Measurements from ENCODE around the gene ADAMTS3. TPM values are rescaled to one million over a fixed set of nuclear protein-coding genes. Genes with fewer than 3 reads are reported as not detected.

The ADAMTS3 gene
- total RNA-seq, 1 experiment from 2014 or later, result 0.39 TPM

DNA sequence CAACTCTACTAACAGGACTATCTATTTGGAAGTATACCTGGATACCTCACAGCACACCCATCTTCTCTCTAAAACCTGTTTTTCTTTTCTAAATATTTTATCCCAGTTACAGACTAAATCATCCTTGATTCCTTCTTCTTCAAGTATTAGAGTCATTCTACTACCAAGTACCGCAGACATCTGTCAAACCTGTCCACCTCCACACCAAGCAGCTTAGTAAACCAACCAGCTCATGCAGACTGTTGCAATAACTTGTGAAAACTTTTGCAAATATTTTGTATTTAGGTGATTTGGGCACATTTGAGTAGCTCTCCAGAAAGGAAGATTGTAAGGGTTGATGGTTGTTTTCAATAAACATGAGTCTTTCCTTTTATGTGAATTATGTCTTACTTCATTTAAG, 238.6 kb downstream of the ADAMTS3 start:
- in situ Hi-C loops (cut with HindIII; ENCODE audit: low pct_unique_long_range_greater_than_20kb, low sequenced_read_pairs), result no loop called here
- H3K36me3 ChIP-seq (ENCODE audit: control insufficient read depth, insufficient read depth, low read length), result no peaks in the 10 kb centered on the region
- no peak for ATAC-seq
- no peak for TF ChIP-seq REST (IDR thresholded peaks at IDR 0.05; ENCODE audit: insufficient read depth in 1 of 2, low read depth in 2 of 2, low read length in 1 of 2)
- no peak for TF ChIP-seq TCF7L2 (IDR thresholded peaks at IDR 0.05; ENCODE audit: low read depth, low read length)
- TF ChIP-seq SIN3A (IDR thresholded peaks at IDR 0.05; ENCODE audit: borderline replicate concordance, insufficient read depth, low read depth, low read length), result no peak
- TF ChIP-seq POLR2AphosphoS5 (IDR thresholded peaks at IDR 0.05; ENCODE audit: low read depth, low read length), result no peak
- no peak for TF ChIP-seq CTCF (IDR thresholded peaks at IDR 0.05)
- H3K27ac ChIP-seq (ENCODE audit: low read length), result no peak overlapping the region
- no peaks in the 10 kb centered on the region for H3K27me3 ChIP-seq (ENCODE audit: control insufficient read depth, insufficient read depth, low read length)
- no TSS peak for BruUV-seq (replicated peaks)
- no peaks in the 10 kb centered on the region for H3K4me1 ChIP-seq (ENCODE audit: control insufficient read depth, insufficient read depth, low read length)
- no peak for DNase-seq (ENCODE audit: low read depth, low spot score)
- CTCF ChIA-PET, result no interaction called here
- no peaks in the 10 kb centered on the region for H3K9me3 ChIP-seq (ENCODE audit: control insufficient read depth, insufficient read depth, low read depth, low read length)
- no peak overlapping the region for H3K4me3 ChIP-seq (ENCODE audit: low read depth in 2 of 2, low read length in 2 of 2)
- intact Hi-C loops (cut with micrococcal nuclease; ENCODE audit: unreplicated experiment), result no loop called here
- POLR2A ChIA-PET, result no interaction called here

DNA sequence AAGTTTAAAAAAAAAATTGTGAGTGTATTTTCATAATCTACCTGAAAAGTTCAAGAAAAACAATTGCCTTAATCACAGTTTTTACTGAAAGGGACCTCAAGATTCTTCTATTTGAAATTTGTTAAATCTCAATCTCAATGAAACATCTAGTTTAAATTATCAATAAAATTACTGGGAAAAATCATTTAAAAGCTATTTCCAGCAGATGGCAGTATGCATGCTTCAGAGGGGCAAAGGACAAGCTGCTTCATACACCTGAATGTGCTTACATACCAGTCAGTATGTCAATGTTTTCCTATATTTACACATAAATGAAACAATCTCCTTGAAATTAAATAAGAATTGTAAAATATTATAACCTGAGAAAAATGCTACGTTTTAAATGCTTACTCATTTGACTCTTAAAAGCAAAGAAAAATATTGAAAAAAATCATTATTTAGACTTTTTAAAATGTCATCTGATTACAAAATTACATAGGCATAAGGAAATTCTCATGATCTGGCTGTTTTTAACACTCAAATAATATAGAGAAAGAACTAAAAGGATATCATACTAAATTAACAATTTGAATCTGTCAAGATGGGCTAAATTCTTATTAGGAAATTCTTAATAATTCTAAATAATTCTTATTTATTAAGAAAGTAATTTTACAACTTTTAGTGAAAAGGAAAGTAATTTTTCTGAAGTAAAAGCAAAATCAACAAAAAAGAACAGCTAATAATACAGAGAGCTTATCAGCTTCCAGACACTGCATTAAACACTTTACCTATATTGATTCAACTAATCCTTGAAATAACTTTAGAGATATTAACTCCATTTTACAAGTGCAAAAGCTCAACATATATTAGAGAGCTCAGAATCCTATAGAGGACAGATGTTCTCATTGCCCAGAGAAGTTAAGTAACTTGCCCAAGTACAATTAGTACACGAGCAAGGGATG, 242.1 kb downstream of the ADAMTS3 start:
- H3K9me3 ChIP-seq (ENCODE audit: control insufficient read depth, insufficient read depth, low read depth, low read length), result no peaks in the 10 kb centered on the region
- no peak for TF ChIP-seq POLR2AphosphoS5 (IDR thresholded peaks at IDR 0.05; ENCODE audit: low read depth, low read length)
- no peak for TF ChIP-seq TCF7L2 (IDR thresholded peaks at IDR 0.05; ENCODE audit: low read depth, low read length)
- TF ChIP-seq CTCF (IDR thresholded peaks at IDR 0.05), result peak; percentile 56; the same call in 1 of the 2 replicates
- no peak for TF ChIP-seq SIN3A (IDR thresholded peaks at IDR 0.05; ENCODE audit: borderline replicate concordance, insufficient read depth, low read depth, low read length)
- no peak for TF ChIP-seq REST (IDR thresholded peaks at IDR 0.05; ENCODE audit: insufficient read depth in 1 of 2, low read depth in 2 of 2, low read length in 1 of 2)
- H3K36me3 ChIP-seq (ENCODE audit: control insufficient read depth, insufficient read depth, low read length), result no peaks in the 10 kb centered on the region
- ChIA-PET POLR2A (interaction anchor here (0.6 kb wide), 1 partner anchor 103 kb away, joined by 3 read pairs; no protein-coding TSS in a partner anchor), CTCF (interaction anchor here (0.7 to 0.8 kb wide), 2 partner anchors 25 to 1104 kb away, joined by 3 read pairs; no protein-coding TSS in a partner anchor)
- H3K4me3 ChIP-seq (ENCODE audit: low read depth in 2 of 2, low read length in 2 of 2), result no peak overlapping the region
- BruUV-seq (replicated peaks), result no TSS peak
- DNase-seq (ENCODE audit: low read depth, low spot score), result no peak
- H3K27ac ChIP-seq (ENCODE audit: low read length), result no peak overlapping the region
- intact Hi-C loops (cut with micrococcal nuclease; ENCODE audit: unreplicated experiment) (loop anchor here (2.0 to 5.0 kb wide), 2 partner anchors 142 to 690 kb away; no protein-coding TSS in a partner anchor), in situ Hi-C loops (cut with HindIII; ENCODE audit: low pct_unique_long_range_greater_than_20kb, low sequenced_read_pairs) (no loop called here)
- no peak for ATAC-seq
- no peaks in the 10 kb centered on the region for H3K27me3 ChIP-seq (ENCODE audit: control insufficient read depth, insufficient read depth, low read length)
- H3K4me1 ChIP-seq (ENCODE audit: control insufficient read depth, insufficient read depth, low read length), result no peaks in the 10 kb centered on the region

All from Panc1 (cell line).